Measurements from ENCODE around the gene PRXL2A.

The PRXL2A gene

DNA sequence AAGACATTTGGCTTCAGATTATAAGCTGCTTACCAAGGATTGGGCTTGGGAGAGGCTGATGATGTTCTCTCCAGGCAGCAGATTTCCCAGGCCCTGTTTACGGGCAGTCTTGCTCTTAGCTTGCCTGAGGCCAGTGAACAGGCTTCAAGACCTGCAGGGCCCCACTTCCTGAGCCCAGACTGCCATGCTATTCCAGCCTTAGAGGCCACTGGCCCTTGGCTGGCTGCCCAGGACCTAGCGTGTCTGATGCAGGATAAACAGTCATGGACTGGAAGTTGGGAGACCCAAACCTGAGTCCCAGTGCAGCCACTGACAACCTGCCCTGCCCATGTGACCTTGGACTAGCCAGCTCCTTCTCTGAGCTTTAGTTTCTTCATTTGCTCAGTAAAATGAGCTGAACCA is 2.9 kb downstream of the PRXL2A start:
- peaks cover 24% of the 10 kb centered on the region for H3K27me3 ChIP-seq (ENCODE audit: insufficient read depth, poor library complexity, severe bottlenecking)
- TF ChIP-seq, protein P1, sequence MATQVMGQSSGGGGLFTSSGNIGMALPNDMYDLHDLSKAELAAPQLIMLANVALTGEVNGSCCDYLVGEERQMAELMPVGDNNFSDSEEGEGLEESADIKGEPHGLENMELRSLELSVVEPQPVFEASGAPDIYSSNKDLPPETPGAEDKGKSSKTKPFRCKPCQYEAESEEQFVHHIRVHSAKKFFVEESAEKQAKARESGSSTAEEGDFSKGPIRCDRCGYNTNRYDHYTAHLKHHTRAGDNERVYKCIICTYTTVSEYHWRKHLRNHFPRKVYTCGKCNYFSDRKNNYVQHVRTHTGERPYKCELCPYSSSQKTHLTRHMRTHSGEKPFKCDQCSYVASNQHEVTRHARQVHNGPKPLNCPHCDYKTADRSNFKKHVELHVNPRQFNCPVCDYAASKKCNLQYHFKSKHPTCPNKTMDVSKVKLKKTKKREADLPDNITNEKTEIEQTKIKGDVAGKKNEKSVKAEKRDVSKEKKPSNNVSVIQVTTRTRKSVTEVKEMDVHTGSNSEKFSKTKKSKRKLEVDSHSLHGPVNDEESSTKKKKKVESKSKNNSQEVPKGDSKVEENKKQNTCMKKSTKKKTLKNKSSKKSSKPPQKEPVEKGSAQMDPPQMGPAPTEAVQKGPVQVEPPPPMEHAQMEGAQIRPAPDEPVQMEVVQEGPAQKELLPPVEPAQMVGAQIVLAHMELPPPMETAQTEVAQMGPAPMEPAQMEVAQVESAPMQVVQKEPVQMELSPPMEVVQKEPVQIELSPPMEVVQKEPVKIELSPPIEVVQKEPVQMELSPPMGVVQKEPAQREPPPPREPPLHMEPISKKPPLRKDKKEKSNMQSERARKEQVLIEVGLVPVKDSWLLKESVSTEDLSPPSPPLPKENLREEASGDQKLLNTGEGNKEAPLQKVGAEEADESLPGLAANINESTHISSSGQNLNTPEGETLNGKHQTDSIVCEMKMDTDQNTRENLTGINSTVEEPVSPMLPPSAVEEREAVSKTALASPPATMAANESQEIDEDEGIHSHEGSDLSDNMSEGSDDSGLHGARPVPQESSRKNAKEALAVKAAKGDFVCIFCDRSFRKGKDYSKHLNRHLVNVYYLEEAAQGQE (IDR thresholded peaks at IDR 0.05; ENCODE audit: insufficient replicate concordance, low read depth), result no peak
- H3K27ac ChIP-seq (replicated peaks), result no peak overlapping the region
- no peak for DNase-seq (ENCODE audit: low read depth in 1 of 2, low spot score in 1 of 2)
- no peak overlapping the region for H3K4me3 ChIP-seq (replicated peaks; ENCODE audit: insufficient read depth, low read length)

DNA sequence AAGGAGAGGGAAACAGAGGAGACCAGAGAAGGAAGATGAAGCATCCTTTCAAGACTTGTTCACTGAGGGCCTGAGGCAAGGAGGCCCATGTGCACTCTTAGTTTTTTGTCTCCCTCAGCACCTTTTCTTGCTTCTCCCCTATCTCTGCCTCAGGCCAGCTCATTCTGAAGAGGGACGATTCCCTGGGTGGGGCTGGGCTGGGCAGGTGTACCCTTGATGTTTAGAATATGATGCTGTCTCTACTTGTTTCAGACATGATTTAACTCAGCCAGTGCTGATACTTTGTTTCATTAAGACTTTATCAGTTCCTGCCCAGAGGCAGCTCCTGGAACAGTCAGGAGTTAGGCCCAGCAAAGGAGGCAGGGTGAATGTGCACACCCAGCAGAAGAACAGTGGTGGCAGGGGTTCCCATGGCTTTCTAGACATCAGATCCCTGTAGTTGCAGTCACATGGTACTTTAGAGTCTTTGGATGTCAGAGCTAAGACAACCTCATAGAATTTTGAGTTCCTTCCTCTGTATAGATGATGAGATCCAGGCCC is 3.4 kb downstream of the PRXL2A start:
- TF ChIP-seq, protein P1 (IDR thresholded peaks at IDR 0.05; ENCODE audit: insufficient replicate concordance, low read depth), result no peak
- TF ChIP-seq POLR2AphosphoS5 (IDR thresholded peaks at IDR 0.05; ENCODE audit: low read depth), result no peak
- no peak for TF ChIP-seq GABPA (IDR thresholded peaks at IDR 0.05; ENCODE audit: low read depth)
- TF ChIP-seq, protein P2, sequence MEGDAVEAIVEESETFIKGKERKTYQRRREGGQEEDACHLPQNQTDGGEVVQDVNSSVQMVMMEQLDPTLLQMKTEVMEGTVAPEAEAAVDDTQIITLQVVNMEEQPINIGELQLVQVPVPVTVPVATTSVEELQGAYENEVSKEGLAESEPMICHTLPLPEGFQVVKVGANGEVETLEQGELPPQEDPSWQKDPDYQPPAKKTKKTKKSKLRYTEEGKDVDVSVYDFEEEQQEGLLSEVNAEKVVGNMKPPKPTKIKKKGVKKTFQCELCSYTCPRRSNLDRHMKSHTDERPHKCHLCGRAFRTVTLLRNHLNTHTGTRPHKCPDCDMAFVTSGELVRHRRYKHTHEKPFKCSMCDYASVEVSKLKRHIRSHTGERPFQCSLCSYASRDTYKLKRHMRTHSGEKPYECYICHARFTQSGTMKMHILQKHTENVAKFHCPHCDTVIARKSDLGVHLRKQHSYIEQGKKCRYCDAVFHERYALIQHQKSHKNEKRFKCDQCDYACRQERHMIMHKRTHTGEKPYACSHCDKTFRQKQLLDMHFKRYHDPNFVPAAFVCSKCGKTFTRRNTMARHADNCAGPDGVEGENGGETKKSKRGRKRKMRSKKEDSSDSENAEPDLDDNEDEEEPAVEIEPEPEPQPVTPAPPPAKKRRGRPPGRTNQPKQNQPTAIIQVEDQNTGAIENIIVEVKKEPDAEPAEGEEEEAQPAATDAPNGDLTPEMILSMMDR (IDR thresholded peaks at IDR 0.05; ENCODE audit: insufficient read depth, low read length), result no peak
- TF ChIP-seq SPI1 (IDR thresholded peaks at IDR 0.05; ENCODE audit: borderline replicate concordance, low read depth), result no peak
- H3K27ac ChIP-seq (replicated peaks), result no peak overlapping the region
- H3K27me3 ChIP-seq (ENCODE audit: insufficient read depth, poor library complexity, severe bottlenecking), result peaks cover 24% of the 10 kb centered on the region
- DNase-seq (ENCODE audit: low read depth in 1 of 2, low spot score in 1 of 2), result no peak
- H3K4me3 ChIP-seq (replicated peaks; ENCODE audit: insufficient read depth, low read length), result no peak overlapping the region

DNA sequence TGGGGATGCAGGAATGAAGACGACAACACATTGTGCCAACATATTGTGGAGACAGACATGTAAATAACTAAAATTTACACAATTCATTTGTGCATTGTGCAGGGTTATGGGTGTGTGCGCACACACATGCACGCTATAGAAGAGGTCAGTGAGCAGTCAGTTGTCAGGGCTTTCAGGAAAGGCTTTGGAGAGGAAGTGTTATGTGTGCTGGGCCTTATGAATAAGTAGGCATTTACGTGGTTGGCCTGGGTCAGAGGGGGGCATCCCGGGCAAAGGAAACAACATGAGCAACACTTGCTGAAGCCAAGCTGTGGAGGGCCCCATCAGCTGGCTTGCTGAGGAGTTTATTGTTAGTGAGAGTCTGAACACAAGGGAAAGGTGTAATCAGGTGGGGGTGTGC is 4.1 kb downstream of the PRXL2A start:
- no peak for DNase-seq (ENCODE audit: low read depth in 1 of 2, low spot score in 1 of 2)
- TF ChIP-seq, protein P1 (IDR thresholded peaks at IDR 0.05; ENCODE audit: insufficient replicate concordance, low read depth), result no peak
- TF ChIP-seq POLR2AphosphoS5 (IDR thresholded peaks at IDR 0.05; ENCODE audit: low read depth) (no peak), GABPA (IDR thresholded peaks at IDR 0.05; ENCODE audit: low read depth) (no peak), SPI1 (IDR thresholded peaks at IDR 0.05; ENCODE audit: borderline replicate concordance, low read depth) (no peak)
- TF ChIP-seq, protein P2 (IDR thresholded peaks at IDR 0.05; ENCODE audit: insufficient read depth, low read length), result no peak
- Histone ChIP-seq H3K27ac (replicated peaks) (no peak overlapping the region), H3K4me3 (replicated peaks; ENCODE audit: insufficient read depth, low read length) (no peak overlapping the region), H3K27me3 (ENCODE audit: insufficient read depth, poor library complexity, severe bottlenecking) (peaks cover 21% of the 10 kb centered on the region)

Data from HL-60 (cell line).